ENCODE results near the gene HOXA5. TPM values are rescaled to one million over a fixed set of nuclear protein-coding genes. Genes with fewer than 3 reads are reported as not detected.

Gene HOXA5
- total RNA-seq, 1 donor from 2014 or later: 0.59 TPM

DNA sequence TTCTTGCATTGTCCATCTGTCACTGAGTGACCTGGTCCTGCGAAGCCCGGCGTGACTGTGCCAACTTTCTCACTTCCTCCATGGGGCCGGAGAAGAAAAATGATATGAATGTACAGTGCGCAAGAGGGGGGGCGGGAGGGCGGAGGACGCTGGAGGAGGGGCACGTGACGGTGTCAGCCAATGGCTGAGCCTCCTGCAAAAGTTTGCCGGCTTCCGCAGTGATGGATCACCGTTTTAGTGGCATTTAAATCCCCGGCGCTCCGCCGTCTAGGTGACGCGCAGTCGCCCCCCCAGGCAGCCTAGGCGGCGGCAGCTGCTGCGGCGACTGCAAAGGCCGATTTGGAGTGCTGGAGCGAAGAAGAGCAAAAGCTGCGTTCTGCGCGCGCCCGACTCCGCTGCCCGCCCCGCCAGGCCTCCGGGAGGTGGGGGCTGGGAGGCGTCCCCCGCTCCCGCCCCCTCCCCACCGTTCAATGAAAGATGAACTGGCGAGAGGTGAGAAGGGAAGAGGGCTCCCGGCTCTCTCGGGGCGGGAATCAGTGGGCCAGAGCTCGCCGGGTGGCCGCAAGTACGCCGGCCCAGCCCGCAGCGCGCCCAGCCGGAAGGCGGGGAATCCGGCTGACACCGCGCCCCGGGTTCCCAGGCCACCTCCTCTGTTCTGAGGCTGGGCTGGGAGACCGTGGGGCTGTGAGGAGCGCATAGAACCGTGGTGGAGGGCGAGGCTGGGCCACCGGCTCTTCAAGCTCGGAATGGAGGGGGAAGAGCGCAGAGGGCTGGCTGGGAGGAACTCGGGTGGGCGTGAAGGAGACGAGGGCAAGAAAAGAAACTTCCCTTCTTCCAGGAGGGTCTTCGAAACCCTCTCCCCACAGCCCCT is 47.3 kb downstream of the HOXA5 start, which contains the start of gene HOXA1:
Gene HOXA1, minus strand, starts transcription at position 104 of the 871 bp plus-strand sequence. Its CDS starts 88 bp downstream, at position 16.
- TF ChIP-seq, protein P1, sequence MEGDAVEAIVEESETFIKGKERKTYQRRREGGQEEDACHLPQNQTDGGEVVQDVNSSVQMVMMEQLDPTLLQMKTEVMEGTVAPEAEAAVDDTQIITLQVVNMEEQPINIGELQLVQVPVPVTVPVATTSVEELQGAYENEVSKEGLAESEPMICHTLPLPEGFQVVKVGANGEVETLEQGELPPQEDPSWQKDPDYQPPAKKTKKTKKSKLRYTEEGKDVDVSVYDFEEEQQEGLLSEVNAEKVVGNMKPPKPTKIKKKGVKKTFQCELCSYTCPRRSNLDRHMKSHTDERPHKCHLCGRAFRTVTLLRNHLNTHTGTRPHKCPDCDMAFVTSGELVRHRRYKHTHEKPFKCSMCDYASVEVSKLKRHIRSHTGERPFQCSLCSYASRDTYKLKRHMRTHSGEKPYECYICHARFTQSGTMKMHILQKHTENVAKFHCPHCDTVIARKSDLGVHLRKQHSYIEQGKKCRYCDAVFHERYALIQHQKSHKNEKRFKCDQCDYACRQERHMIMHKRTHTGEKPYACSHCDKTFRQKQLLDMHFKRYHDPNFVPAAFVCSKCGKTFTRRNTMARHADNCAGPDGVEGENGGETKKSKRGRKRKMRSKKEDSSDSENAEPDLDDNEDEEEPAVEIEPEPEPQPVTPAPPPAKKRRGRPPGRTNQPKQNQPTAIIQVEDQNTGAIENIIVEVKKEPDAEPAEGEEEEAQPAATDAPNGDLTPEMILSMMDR (IDR thresholded peaks at IDR 0.05; ENCODE audit: unreplicated experiment): no peak
- Mint-ChIP-seq H3K27me3 (ENCODE audit: unreplicated experiment) (peaks cover 47% of the 10 kb centered on the region), H3K4me3 (ENCODE audit: unreplicated experiment) (peak within 1 kb of the TSS; percentile 91), H3K9me3 (ENCODE audit: unreplicated experiment) (no peaks in the 10 kb centered on the region), H3K4me1 (ENCODE audit: unreplicated experiment) (peaks cover 62% of the 10 kb centered on the region), H3K36me3 (ENCODE audit: low read depth, unreplicated experiment) (peaks cover 12% of the 10 kb centered on the region), H3K27ac (ENCODE audit: unreplicated experiment) (no peak within 1 kb of the TSS)
- DNase-seq (ENCODE audit: low spot score): peak; percentile 66

DNA sequence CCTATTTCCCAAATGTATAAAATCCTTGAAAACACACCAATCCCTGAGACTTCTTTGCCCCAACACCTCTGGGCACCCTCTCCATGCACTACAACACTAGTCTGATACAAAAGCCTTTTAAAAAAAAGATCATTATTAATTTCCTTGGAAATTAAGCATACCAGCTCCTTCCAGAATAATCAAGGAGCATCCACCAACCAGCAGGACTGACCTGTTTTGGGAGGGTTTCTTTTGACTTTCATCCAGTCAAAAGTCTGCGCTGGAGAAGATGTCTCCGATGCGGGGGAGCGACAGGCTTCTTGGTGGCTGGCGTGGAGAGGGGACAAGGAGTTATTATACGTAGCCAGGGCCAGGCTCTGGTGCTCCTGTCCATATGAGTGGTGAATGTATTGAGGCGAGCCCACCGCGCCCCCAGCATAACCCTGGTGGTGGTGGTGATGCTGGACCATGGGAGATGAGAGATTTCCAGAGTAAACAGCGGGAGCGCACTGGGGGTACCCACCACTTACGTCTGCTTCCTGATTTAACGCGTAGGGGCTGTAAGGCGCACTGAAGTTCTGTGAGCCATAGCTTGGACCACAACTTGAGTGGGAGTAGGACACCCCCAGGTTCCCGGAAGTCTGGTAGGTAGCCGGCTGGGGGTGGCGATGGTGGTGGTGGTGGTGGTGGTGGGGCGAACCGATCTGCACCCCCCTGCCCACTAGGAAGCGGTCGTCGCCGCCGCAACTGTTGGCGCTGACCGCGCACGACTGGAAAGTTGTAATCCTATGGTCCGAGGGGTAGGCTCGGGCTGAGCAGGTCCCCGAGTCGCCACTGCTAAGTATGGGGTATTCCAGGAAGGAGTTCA is 48.2 kb downstream of the HOXA5 start:
- Mint-ChIP-seq H3K36me3 (ENCODE audit: low read depth, unreplicated experiment) (peaks cover 12% of the 10 kb centered on the region), H3K27ac (ENCODE audit: unreplicated experiment) (no peak overlapping the region), H3K4me1 (ENCODE audit: unreplicated experiment) (peaks cover 55% of the 10 kb centered on the region), H3K4me3 (ENCODE audit: unreplicated experiment) (peak overlapping the region; percentile 91), H3K9me3 (ENCODE audit: unreplicated experiment) (no peaks in the 10 kb centered on the region), H3K27me3 (ENCODE audit: unreplicated experiment) (peaks cover 43% of the 10 kb centered on the region)
- TF ChIP-seq, protein P1 (IDR thresholded peaks at IDR 0.05; ENCODE audit: unreplicated experiment): no peak
- DNase-seq (ENCODE audit: low spot score): no peak

DNA sequence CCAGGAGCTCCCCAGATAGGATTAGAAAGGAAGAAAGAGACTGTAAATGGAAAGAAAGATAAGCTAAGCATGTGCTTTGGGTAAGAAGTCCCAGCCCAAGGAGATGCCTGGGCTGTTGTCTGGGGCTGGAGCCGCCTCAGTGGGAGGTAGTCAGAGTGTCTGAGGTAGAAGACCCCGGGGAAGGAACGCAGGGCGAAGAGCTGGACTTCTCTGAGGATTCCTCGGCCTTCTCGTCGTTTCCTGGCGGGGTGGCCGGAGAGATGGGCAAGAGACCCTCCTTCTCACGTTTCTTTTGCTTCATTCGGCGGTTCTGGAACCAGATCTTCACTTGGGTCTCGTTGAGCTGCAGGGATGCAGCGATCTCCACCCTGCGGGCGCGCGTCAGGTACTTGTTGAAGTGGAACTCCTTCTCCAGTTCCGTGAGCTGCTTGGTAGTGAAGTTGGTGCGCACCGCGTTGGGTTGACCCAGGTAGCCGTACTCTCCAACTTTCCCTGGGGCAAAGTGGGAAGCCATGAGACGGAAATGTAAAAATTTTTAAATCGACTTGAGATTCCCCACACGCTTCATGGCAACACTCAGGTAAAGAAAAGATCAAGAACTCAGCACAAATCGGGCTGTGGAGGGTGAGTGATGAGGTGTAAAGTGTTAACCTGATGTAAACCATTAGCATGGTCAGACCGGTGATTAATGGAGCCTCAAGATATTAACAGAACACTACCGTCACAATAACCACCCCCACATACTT is 49.0 kb downstream of the HOXA5 start:
- no peaks in the 10 kb centered on the region for H3K9me3 Mint-ChIP-seq (ENCODE audit: unreplicated experiment)
- peaks cover 6% of the 10 kb centered on the region for H3K36me3 Mint-ChIP-seq (ENCODE audit: low read depth, unreplicated experiment)
- TF ChIP-seq, protein P1 (IDR thresholded peaks at IDR 0.05; ENCODE audit: unreplicated experiment): no peak
- no peak overlapping the region for H3K27ac Mint-ChIP-seq (ENCODE audit: unreplicated experiment)
- H3K4me3 Mint-ChIP-seq (ENCODE audit: unreplicated experiment): peak overlapping the region; percentile 91
- DNase-seq (ENCODE audit: low spot score): no peak
- peaks cover 52% of the 10 kb centered on the region for H3K4me1 Mint-ChIP-seq (ENCODE audit: unreplicated experiment)
- H3K27me3 Mint-ChIP-seq (ENCODE audit: unreplicated experiment): peaks cover 44% of the 10 kb centered on the region

DNA sequence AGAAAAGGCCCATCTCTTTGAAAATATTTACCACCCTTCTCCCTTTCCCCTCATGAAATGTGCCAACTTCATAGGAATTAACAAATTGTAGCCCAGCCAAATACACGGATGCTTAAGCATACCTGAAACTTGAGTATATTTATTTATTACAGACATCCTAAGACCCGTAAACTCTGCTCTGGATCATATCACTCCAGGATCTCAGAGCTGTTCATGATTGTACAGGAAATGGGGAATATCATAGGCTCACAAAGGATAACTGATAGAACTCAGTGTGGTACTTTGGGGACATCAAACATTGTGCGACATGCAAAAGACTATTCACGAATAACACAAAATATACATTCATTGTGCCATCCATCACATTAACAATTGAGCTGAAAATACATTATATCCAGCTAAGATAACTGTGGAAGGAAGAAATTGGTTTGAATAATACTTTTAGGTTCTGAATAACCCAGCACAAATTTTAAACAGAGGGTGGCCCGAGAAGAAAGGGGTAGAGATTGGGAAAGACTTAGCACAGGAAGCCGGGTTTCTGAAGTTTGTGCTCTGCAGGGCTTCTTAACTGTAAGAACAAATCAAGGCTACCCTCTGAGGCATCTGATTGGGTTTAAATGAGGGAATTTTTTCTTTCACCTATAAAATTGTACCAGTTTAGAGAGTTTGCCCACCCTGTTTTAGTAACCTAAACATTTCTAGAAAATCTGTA is 50.1 kb downstream of the HOXA5 start:
- Mint-ChIP-seq H3K27me3 (ENCODE audit: unreplicated experiment) (peaks cover 36% of the 10 kb centered on the region), H3K4me1 (ENCODE audit: unreplicated experiment) (peaks cover 46% of the 10 kb centered on the region), H3K36me3 (ENCODE audit: low read depth, unreplicated experiment) (no peaks in the 10 kb centered on the region), H3K4me3 (ENCODE audit: unreplicated experiment) (no peak overlapping the region), H3K27ac (ENCODE audit: unreplicated experiment) (no peak overlapping the region), H3K9me3 (ENCODE audit: unreplicated experiment) (no peaks in the 10 kb centered on the region)
- no peak for DNase-seq (ENCODE audit: low spot score)
- TF ChIP-seq, protein P1 (IDR thresholded peaks at IDR 0.05; ENCODE audit: unreplicated experiment): no peak

All from endothelial cell (in vitro differentiated cells).